ENCODE measurements around the gene ZBTB40. TPM values are rescaled to one million over a fixed set of nuclear protein-coding genes. Genes with fewer than 3 reads are reported as not detected.

Gene ZBTB40
- total RNA-seq, 1 donor, result 14.8 TPM

- H3K4me1 ChIP-seq (ENCODE audit: insufficient read depth, low read length), result no peaks in the 10 kb centered on the region
- H3K27me3 ChIP-seq (ENCODE audit: insufficient read depth, low read length), result no peaks in the 10 kb centered on the region
- no peak overlapping the region for H3K4me3 ChIP-seq (ENCODE audit: low read length)
- peaks cover 9% of the 10 kb centered on the region for H3K9me3 ChIP-seq (ENCODE audit: low read depth, low read length)
Observed at GRCh38 chr1:22576617-22577016, 125.0 kb downstream of the ZBTB40 start.

DNA sequence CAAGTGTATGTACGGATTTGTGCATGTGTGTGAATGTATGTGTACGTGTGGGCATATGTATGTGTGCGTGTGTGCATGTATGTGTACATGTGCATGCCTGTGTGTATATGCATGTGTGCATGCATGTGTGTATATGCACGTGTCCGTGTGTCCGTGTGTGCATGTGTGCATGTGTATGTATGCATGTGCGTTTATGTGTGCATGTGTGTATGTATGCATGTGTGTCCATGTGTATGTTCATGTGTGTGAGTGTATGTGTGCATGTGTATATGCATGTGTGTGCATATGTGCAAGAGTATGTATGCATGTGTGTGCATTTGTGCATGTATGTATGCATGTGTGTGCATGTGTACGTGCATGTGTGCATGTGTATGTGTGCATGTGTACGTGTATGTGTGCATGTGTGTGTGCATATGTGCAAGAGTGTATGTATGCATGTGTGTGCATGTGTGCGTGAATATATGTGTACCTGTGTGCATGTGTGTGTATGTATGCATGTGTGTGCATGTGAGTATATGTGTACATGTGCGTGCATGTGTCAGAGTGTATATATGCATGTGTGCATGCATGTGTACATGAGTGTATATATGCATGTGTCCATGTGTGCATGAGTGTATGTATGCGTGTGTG is 127.2 kb downstream of the ZBTB40 start:
- Histone ChIP-seq H3K27me3 (ENCODE audit: insufficient read depth, low read length) (no peaks in the 10 kb centered on the region), H3K4me1 (ENCODE audit: insufficient read depth, low read length) (no peaks in the 10 kb centered on the region), H3K4me3 (ENCODE audit: low read length) (no peak overlapping the region), H3K9me3 (ENCODE audit: low read depth, low read length) (peaks cover 9% of the 10 kb centered on the region)

GRCh38 chr1:22579541-22580155 is 128.0 kb downstream of the ZBTB40 start:
- Histone ChIP-seq H3K4me1 (ENCODE audit: insufficient read depth, low read length) (no peaks in the 10 kb centered on the region), H3K4me3 (ENCODE audit: low read length) (no peak overlapping the region), H3K27me3 (ENCODE audit: insufficient read depth, low read length) (no peaks in the 10 kb centered on the region), H3K9me3 (ENCODE audit: low read depth, low read length) (peaks cover 9% of the 10 kb centered on the region)

Other genes starting within 250 kb of the ZBTB40 start
- not detected for gene EPHA8, start 111.6 kb downstream of the ZBTB40 start, total RNA-seq
- 6.1 TPM for gene C1QA, start 184.8 kb downstream of the ZBTB40 start, total RNA-seq
- gene C1QC, start 191.8 kb downstream of the ZBTB40 start, total RNA-seq, result 0.52 TPM
- gene C1QB, start 201.4 kb downstream of the ZBTB40 start, total RNA-seq, result 2.1 TPM

Data from mononuclear cell (primary cell).